GM21447 (cell line): ENCODE results near the gene GPAT3.

Experiments used
- ATAC-seq: cut with Tn5 transposase; IDR thresholded peaks from one replicate; pipeline ENCODE4 v1.9.1; 2021; ENCODE audit not compliant: unreplicated experiment

Gene GPAT3

DNA sequence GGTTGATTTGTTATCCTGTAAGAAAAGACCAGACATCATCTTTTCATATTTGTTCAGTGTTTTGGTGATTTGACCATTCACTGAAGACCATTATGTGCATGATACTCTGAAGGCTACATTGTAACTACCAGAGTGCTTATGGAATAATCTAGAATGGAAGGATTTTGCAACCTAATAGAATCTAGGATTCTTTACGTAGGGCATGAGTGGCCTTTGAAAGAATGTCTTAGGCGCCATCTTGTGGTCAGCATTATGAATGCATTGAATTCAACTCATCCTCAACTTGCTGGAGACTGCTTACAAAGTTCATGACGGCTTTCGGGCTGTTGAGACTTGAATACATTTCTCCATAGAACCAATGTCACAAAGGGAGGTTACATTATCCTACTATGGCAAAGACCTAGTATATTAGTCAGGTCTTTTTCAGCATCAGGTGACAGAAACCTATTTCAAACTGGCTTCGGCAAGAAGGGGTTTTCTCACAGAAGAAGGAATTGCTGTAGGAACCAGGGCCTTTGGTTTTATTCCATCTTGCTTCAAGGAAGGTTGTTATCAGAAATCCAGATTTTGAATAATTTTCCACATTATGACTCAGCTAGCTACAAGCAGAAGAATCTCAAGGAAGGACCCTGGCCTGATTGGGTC, 104.1 kb downstream of the GPAT3 start:
- no peak for ATAC-seq

DNA sequence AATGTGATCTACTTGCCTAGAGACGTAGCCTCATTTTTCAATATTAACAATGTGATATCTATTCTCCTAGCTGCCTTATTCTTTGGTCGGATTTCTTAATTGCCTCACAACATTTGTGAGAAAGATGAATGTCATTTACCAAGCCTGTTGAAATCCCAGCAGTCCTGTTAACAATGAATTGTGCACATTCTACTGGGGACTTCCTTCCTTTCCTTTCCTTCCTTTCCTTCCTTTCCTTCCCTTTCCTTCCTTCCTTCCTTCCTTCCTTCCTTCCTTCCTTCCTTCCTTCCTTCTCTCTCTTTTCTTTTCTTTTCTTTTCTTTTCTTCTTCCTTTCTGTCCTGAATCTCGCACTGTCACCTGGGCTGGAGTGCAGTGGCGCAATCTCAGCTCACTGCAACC, 107.1 kb downstream of the GPAT3 start:
- ATAC-seq = no peak

DNA sequence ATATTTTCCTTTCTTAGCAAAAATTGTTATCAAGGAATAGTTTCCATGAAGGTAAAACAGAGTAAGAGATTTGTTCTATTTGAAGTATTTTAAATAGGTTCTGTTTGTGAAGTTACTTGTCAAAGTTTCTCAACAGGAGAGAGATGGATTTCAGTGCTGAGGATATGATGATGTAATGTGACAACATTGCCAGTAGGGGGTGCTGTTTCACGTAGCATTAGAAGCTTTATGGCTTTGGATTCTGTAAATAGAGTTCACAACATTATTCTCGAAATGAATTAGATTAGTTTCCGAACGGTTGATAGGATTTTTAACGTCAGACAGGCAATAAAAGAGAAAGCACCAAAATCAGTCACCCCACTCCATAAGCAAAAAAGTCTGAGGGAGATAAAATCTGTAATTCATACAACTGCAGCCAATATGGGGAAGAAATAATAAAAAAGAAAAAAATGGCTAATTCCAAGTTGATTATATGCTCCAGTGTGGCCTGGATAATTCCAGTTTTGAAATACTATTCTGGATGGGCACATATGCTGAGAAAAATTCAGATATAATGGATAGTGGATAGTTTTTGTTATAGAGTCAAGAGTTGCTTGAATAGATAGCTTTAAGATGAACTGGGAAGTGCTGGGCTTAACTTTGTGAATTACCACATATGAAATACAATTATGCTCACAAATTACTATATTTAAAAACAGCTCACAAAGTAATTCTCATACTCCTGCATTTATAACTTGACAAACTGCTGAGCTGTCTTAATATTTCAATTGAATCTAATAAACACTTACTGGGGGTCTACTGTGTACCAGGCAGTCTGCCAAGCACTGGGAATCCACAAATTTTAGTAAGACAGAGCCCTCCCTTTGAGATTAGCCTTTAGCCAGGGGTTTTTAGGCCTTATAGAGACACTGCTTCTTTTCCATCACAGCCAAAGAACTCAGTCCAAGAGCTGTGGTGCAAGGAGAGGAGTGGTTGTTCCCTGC, 109.1 kb downstream of the GPAT3 start:
- peak; percentile 71 for ATAC-seq

DNA sequence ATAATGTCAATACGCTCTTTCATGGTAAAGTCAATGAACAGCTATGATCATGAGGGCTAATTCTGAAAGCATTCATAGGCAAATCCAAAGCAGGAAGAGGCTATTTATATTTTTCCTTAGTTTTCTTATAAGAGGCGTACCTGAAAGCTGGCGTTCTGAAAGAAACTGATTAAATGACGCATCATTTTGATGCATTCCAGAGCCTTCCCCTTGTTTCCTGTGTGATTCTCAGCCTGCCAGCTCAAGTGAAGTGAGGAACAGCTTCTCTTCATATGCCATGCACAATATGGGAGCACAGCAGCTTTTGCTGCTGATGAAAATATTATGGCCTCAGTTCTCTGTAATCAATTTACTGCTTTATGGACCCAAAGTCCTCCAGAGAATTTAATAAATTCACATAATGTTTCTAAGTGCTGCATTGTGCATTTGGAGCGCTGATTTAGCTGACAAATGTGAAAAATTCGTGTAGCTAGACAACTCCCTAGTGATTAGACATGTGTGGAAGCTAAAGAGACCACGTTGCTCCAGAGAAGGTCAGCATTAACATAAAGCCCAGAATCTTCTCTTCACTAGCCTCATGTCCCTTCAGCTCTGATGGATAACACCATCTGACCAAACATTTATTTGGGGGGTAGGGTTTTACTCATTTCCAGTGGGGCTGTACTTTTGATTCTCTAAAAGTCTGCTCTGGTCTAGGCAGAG, 110.8 kb downstream of the GPAT3 start:
- ATAC-seq = no peak

DNA sequence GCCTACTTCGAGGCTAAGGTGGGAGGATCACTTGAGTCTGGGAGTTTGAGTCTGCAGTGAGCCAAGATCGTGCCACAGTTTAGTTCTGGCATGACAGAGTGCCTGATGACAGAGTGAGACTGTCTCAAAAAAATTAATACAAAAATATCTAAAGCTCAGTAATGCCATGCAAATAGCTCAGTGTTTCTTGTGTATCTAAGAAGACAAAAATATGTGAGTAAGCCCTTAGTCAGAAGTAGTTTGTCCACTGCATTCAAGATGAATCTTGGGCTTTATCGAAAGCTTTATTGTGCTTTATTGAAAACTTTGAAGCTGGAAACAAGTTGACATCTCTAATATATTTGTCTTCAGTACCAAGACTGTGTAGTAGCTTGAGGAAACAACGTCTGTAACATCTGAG, 115.9 kb downstream of the GPAT3 start:
- no peak for ATAC-seq
